Measurements from ENCODE around the gene MAN1B1. TPM values are rescaled to one million over a fixed set of nuclear protein-coding genes. Genes with fewer than 3 reads are reported as not detected.

Gene MAN1B1
- total RNA-seq, 2 experiments from 2014 or later, result 18.7 to 18.9 TPM

GRCh38 chr9:137152844-137153405 lies 66.1 kb downstream of the MAN1B1 start:
- Mint-ChIP-seq H3K36me3 (ENCODE audit: low read depth) (no peaks in the 10 kb centered on the region), H3K27me3 (ENCODE audit: low read depth) (peaks cover 21% of the 10 kb centered on the region), H3K9me3 (no peaks in the 10 kb centered on the region), H3K4me1 (ENCODE audit: low read depth) (peaks cover 7% of the 10 kb centered on the region), H3K4me3 (no peak overlapping the region), H3K27ac (no peak overlapping the region)
- intact Hi-C loops (cut with micrococcal nuclease), result loop anchor here (5.0 kb wide), 1 partner anchor 299 kb away; no protein-coding TSS in a partner anchor
- no peak for DNase-seq
- CTCF ChIA-PET, result no interaction called here

- H3K27ac Mint-ChIP-seq, result no peak overlapping the region
- no peaks in the 10 kb centered on the region for H3K9me3 Mint-ChIP-seq
- peaks cover 39% of the 10 kb centered on the region for H3K27me3 Mint-ChIP-seq (ENCODE audit: low read depth)
- intact Hi-C loops (cut with micrococcal nuclease), result loop anchor here (2.0 kb wide), 1 partner anchor 16 kb away; the partner anchor contains the start of gene TMEM210
- H3K4me3 Mint-ChIP-seq, result peak overlapping the region; percentile 42
- peaks cover 4% of the 10 kb centered on the region for H3K4me1 Mint-ChIP-seq (ENCODE audit: low read depth)
- DNase-seq, result peak; percentile 49
- H3K36me3 Mint-ChIP-seq (ENCODE audit: low read depth), result no peaks in the 10 kb centered on the region
- CTCF ChIA-PET, result interaction anchor here (1.4 kb wide), 1 partner anchor 38 kb away, joined by 4 read pairs; no protein-coding TSS in a partner anchor
Measured at GRCh38 chr9:137156567-137157375, 70.0 kb downstream of the MAN1B1 start.

GRCh38 chr9:137157618-137158415 lies 71.0 kb downstream of the MAN1B1 start:
- H3K27ac Mint-ChIP-seq, result no peak overlapping the region
- H3K27me3 Mint-ChIP-seq (ENCODE audit: low read depth), result peaks cover 40% of the 10 kb centered on the region
- DNase-seq, result no peak
- CTCF ChIA-PET, result interaction anchor here (1.4 kb wide), 1 partner anchor 39 kb away, joined by 4 read pairs; no protein-coding TSS in a partner anchor
- no peaks in the 10 kb centered on the region for H3K36me3 Mint-ChIP-seq (ENCODE audit: low read depth)
- peaks cover 4% of the 10 kb centered on the region for H3K4me1 Mint-ChIP-seq (ENCODE audit: low read depth)
- no peak overlapping the region for H3K4me3 Mint-ChIP-seq
- H3K9me3 Mint-ChIP-seq, result no peaks in the 10 kb centered on the region
- intact Hi-C loops (cut with micrococcal nuclease), result loop anchor here (2.0 kb wide), 1 partner anchor 15 kb away; the partner anchor contains the start of gene TMEM210

GRCh38 chr9:137158625-137159024 lies 71.8 kb downstream of the MAN1B1 start:
- intact Hi-C loops (cut with micrococcal nuclease), result no loop called here
- DNase-seq, result no peak
- CTCF ChIA-PET, result no interaction called here
- H3K9me3 Mint-ChIP-seq, result no peaks in the 10 kb centered on the region
- peaks cover 4% of the 10 kb centered on the region for H3K4me1 Mint-ChIP-seq (ENCODE audit: low read depth)
- no peaks in the 10 kb centered on the region for H3K36me3 Mint-ChIP-seq (ENCODE audit: low read depth)
- H3K27ac Mint-ChIP-seq, result no peak overlapping the region
- peaks cover 43% of the 10 kb centered on the region for H3K27me3 Mint-ChIP-seq (ENCODE audit: low read depth)
- no peak overlapping the region for H3K4me3 Mint-ChIP-seq

Other genes starting within 250 kb of the MAN1B1 start
- 1 to 10 TPM; 1.7 to 2.0 TPM for gene AJM1, start 244.5 kb upstream of the MAN1B1 start, total RNA-seq
- 100 to 1,000 TPM; 110 to 116 TPM for gene PHPT1, start 237.6 kb upstream of the MAN1B1 start, total RNA-seq
- 10 to 100 TPM; 15.9 to 16.1 TPM for gene MAMDC4, start 234.6 kb upstream of the MAN1B1 start, total RNA-seq
- 100 to 1,000 TPM; 259 to 288 TPM for gene EDF1, start 220.7 kb upstream of the MAN1B1 start, total RNA-seq
- gene TRAF2, start 200.5 kb upstream of the MAN1B1 start, total RNA-seq, result 10 to 100 TPM; 39.7 to 41.8 TPM
- 10 to 100 TPM; 44.0 to 47.8 TPM for gene FBXW5, start 142.2 kb upstream of the MAN1B1 start, total RNA-seq
- gene C8G, start 141.7 kb upstream of the MAN1B1 start, total RNA-seq, result under 1 TPM in 1 of 2 experiments, not detected in 1; 0.83 TPM
- gene LCN12, start 134.7 kb upstream of the MAN1B1 start, total RNA-seq, result 1 to 10 TPM; 1.1 to 1.9 TPM
- gene PTGDS, start 109.5 kb upstream of the MAN1B1 start, total RNA-seq, result not detected
- gene LCNL1, start 104.0 kb upstream of the MAN1B1 start, total RNA-seq, result not detected
- 10 to 100 TPM; 75.9 to 76.8 TPM for gene PAXX, start 94.6 kb upstream of the MAN1B1 start, total RNA-seq
- not detected for gene CLIC3, start 90.4 kb upstream of the MAN1B1 start, total RNA-seq
- gene ABCA2, start 58.7 kb upstream of the MAN1B1 start, total RNA-seq, result 1 to 10 TPM; 4.1 to 4.7 TPM
- gene FUT7, start 54.9 kb upstream of the MAN1B1 start, total RNA-seq, result not detected
- 10 to 100 TPM; 14.2 to 15.9 TPM for gene NPDC1, start 40.8 kb upstream of the MAN1B1 start, total RNA-seq
- gene ENTPD2, start 32.9 kb upstream of the MAN1B1 start, total RNA-seq, result not detected
- 1 to 10 TPM; 3.8 to 3.9 TPM for gene SAPCD2, start 16.4 kb upstream of the MAN1B1 start, total RNA-seq
- 1 to 10 TPM; 2.6 to 3.4 TPM for gene UAP1L1, start 9.5 kb upstream of the MAN1B1 start, total RNA-seq
- 100 to 1,000 TPM; 162 to 167 TPM for gene DPP7, start 27.7 kb downstream of the MAN1B1 start, total RNA-seq
- under 1 TPM in 1 of 2 experiments, not detected in 1; 0.35 TPM for gene GRIN1, start 52.2 kb downstream of the MAN1B1 start, total RNA-seq
- gene LRRC26, start 83.1 kb downstream of the MAN1B1 start, total RNA-seq, result not detected
- not detected for gene TMEM210, start 85.1 kb downstream of the MAN1B1 start, total RNA-seq
- 10 to 100 TPM; 34.8 to 36.6 TPM for gene ANAPC2, start 101.6 kb downstream of the MAN1B1 start, total RNA-seq
- 10 to 100 TPM; 48.2 to 49.9 TPM for gene SSNA1, start 101.7 kb downstream of the MAN1B1 start, total RNA-seq
- gene TPRN, start 113.8 kb downstream of the MAN1B1 start, total RNA-seq, result 1 to 10 TPM; 2.1 to 2.6 TPM
- gene TMEM203, start 118.7 kb downstream of the MAN1B1 start, total RNA-seq, result 10 to 100 TPM; 21.8 to 23.2 TPM
- 10 to 100 TPM; 25.3 to 26.1 TPM for gene NDOR1, start 118.7 kb downstream of the MAN1B1 start, total RNA-seq
- 1 to 10 TPM; 4.9 to 5.0 TPM for gene RNF208, start 135.3 kb downstream of the MAN1B1 start, total RNA-seq
- under 1 TPM; 0.17 to 0.26 TPM for gene CYSRT1, start 138.2 kb downstream of the MAN1B1 start, total RNA-seq
- gene RNF224, start 140.5 kb downstream of the MAN1B1 start, total RNA-seq, result not detected
- gene SLC34A3, start 143.9 kb downstream of the MAN1B1 start, total RNA-seq, result not detected
- gene TUBB4B, start 154.3 kb downstream of the MAN1B1 start, total RNA-seq, result 100 to 1,000 TPM; 193 to 196 TPM
- gene STPG3, start 164.3 kb downstream of the MAN1B1 start, total RNA-seq, result not detected
- 10 to 100 TPM; 47.0 to 47.1 TPM for gene NELFB, start 168.3 kb downstream of the MAN1B1 start, total RNA-seq
- gene TOR4A, start 190.7 kb downstream of the MAN1B1 start, total RNA-seq, result 1 to 10 TPM in 1 of 2 experiments, under 1 TPM in 1; 0.93 to 1.1 TPM
- gene NRARP, start 215.3 kb downstream of the MAN1B1 start, total RNA-seq, result 1 to 10 TPM; 1.8 to 2.2 TPM